NT2/D1 (cell line): Measurements from ENCODE around the gene IGFALS.

Experiments used
- YY1 ChIP-seq: IDR thresholded peaks from 2 replicates; pipeline ENCODE4 v1.6.1; 2011; ENCODE audit not compliant: insufficient read length, insufficient read depth
- ZNF274 ChIP-seq: IDR thresholded peaks from 2 replicates; pipeline ENCODE4 v1.6.1; 2011; ENCODE audit warnings: mild to moderate bottlenecking, low read depth, low read length

DNA sequence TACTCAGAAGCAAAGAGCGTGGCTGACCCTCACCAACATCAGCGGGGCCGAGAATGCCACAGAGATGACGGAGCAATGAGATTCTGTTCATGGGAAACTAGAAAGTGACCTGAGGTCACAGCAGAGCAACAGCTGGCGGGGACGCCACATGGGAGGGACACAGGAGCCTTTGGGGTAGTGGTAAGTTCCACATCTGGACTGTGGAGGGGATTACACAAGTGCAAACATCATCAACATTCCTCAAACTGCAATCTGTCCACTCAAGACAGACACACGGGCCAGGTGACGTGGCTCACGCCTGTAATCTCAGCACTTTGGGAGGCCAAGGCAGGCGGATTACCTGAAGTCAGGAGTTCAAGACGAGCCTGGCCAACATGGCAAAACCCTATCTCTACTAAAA is 22.0 kb upstream of the IGFALS start:
- TF ChIP-seq YY1 (no peak), ZNF274 (no peak)
